HG03280 (cell line): ENCODE results near the gene ACTR3C.

Source experiments
- ATAC-seq: cut with Tn5 transposase; IDR thresholded peaks from one replicate; pipeline ENCODE4 v1.9.1; 2021; ENCODE audit warnings: mild to moderate bottlenecking, moderate library complexity; ENCODE audit not compliant: unreplicated experiment

The ACTR3C gene

GRCh38 chr7:150359622-150360362, 36.4 kb upstream of the ACTR3C start:
- ATAC-seq, result no peak

GRCh38 chr7:150358988-150359621, 35.8 kb upstream of the ACTR3C start:
- no peak for ATAC-seq

GRCh38 chr7:150358433-150358832, 35.1 kb upstream of the ACTR3C start:
- ATAC-seq, result no peak

GRCh38 chr7:150357771-150358427, 34.6 kb upstream of the ACTR3C start:
- no peak for ATAC-seq

- peak; percentile 50 for ATAC-seq
Observed at GRCh38 chr7:150357270-150357669, 33.9 kb upstream of the ACTR3C start.

- no peak for ATAC-seq
Observed at GRCh38 chr7:150356265-150356897, 33.0 kb upstream of the ACTR3C start.

GRCh38 chr7:150355666-150356059, 32.3 kb upstream of the ACTR3C start:
- no peak for ATAC-seq

- ATAC-seq, result no peak
Observed at GRCh38 chr7:150351587-150352194, 28.3 kb upstream of the ACTR3C start.

- no peak for ATAC-seq
Observed at GRCh38 chr7:150346922-150347321, 23.6 kb upstream of the ACTR3C start.

- ATAC-seq, result no peak
Observed at GRCh38 chr7:150345012-150345411, 21.7 kb upstream of the ACTR3C start.

GRCh38 chr7:150344299-150344698, 21.0 kb upstream of the ACTR3C start:
- ATAC-seq, result no peak

- ATAC-seq, result no peak
Observed at GRCh38 chr7:150343225-150343624, 19.9 kb upstream of the ACTR3C start.

GRCh38 chr7:150342121-150342408, 18.7 kb upstream of the ACTR3C start:
- ATAC-seq, result no peak

GRCh38 chr7:150341263-150342120, 18.1 kb upstream of the ACTR3C start, which contains the start of gene RARRES2:
Gene RARRES2 (minus strand): TSS chr7:150341629. CDS start chr7:150340609, 1,020 bp downstream.
- no peak for ATAC-seq

GRCh38 chr7:150340875-150341262, 17.5 kb upstream of the ACTR3C start:
- no peak for ATAC-seq

GRCh38 chr7:150340024-150340749, 16.8 kb upstream of the ACTR3C start:
- ATAC-seq, result no peak

GRCh38 chr7:150339409-150339809, 16.1 kb upstream of the ACTR3C start:
- no peak for ATAC-seq

GRCh38 chr7:150338166-150338829, 15.0 kb upstream of the ACTR3C start:
- no peak for ATAC-seq

- no peak for ATAC-seq
Observed at GRCh38 chr7:150337659-150338081, 14.3 kb upstream of the ACTR3C start.
